Measurements from ENCODE around the gene TSHR.
"Not testable (repeated sequence)": the region's sequence is repeated elsewhere in the genome, so short reads cannot be mapped to it uniquely, and the experiment has no call there.

DNA sequence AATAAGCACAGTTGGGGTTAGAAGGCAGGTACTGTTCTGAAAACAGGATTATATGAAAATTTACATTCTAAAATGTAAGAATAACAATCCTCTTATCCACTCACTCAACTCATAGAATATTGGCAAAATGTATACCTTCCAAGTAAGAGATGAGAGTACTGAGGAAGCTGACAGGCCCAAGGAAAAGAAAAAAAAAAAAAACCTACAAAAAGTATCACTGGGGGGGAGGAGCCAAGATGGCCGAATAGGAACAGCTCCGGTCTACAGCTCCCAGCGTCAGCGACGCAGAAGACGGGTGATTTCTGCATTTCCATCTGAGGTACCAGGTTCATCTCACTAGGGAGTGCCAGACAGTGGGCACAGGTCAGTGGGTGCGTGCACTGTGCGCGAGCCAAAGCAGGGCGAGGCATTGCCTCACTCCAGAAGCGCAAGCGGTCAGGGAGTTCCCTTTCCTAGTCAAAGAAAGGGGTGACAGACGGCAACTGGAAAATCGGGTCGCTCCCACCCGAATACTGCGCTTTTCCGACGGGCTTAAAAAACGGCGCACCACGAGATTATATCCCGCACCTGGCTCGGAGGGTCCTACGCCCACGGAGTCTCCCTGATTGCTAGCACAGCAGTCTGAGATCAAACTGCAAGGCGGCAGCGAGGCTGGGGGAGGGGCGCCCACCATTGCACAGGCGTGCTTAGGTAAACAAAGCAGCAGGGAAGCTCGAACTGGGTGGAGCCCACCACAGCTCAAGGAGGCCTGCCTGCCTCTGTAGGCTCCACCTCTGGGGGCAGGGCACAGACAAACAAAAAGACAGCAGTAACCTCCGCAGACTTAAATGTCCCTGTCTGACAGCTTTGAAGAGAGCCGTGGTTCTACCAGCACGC lies 158.8 kb downstream of the TSHR start:
- TF ChIP-seq, protein P1, sequence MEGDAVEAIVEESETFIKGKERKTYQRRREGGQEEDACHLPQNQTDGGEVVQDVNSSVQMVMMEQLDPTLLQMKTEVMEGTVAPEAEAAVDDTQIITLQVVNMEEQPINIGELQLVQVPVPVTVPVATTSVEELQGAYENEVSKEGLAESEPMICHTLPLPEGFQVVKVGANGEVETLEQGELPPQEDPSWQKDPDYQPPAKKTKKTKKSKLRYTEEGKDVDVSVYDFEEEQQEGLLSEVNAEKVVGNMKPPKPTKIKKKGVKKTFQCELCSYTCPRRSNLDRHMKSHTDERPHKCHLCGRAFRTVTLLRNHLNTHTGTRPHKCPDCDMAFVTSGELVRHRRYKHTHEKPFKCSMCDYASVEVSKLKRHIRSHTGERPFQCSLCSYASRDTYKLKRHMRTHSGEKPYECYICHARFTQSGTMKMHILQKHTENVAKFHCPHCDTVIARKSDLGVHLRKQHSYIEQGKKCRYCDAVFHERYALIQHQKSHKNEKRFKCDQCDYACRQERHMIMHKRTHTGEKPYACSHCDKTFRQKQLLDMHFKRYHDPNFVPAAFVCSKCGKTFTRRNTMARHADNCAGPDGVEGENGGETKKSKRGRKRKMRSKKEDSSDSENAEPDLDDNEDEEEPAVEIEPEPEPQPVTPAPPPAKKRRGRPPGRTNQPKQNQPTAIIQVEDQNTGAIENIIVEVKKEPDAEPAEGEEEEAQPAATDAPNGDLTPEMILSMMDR (IDR thresholded peaks at IDR 0.05): not testable (repeated sequence)
- TF ChIP-seq ZFX (IDR thresholded peaks at IDR 0.05; ENCODE audit: borderline replicate concordance): not testable (repeated sequence)
